Astrocyte (in vitro differentiated cells and primary cell): ENCODE results near the gene CYP4F8. TPM values are rescaled to one million over a fixed set of nuclear protein-coding genes. Genes with fewer than 3 reads are reported as not detected.
"Not testable (repeated sequence)": the region's sequence is repeated elsewhere in the genome, so short reads cannot be mapped to it uniquely, and the experiment has no call there.

Experiments
- DNase-seq: peaks from one replicate; pipeline ENCODE4 v3.0.0-alpha.2; 2010; ENCODE audit warnings: low read depth
- FAIRE-seq: peaks from 2 replicates; lab custom pipeline; 2011; peaks lifted over from hg19 to GRCh38; lab: Jason Lieb, UNC
- H2AFZ ChIP-seq: 2 replicates; pipeline ENCODE4 v1.6.0; 2012; ENCODE audit warnings: low read depth, low read length, inconsistent platforms
- H3K27ac ChIP-seq: 2 replicates; pipeline ENCODE4 v1.5.1; 2011; ENCODE audit warnings: low read depth, low read length, inconsistent platforms
- H3K27me3 ChIP-seq: 2 replicates; pipeline ENCODE4 v1.6.0; 2011; ENCODE audit warnings: low read length, inconsistent platforms; ENCODE audit not compliant: insufficient read depth
- H3K36me3 ChIP-seq: 2 replicates; pipeline ENCODE4 v1.5.1; 2011; ENCODE audit warnings: low read length, inconsistent platforms; ENCODE audit not compliant: insufficient read depth
- H3K4me1 ChIP-seq: 2 replicates; pipeline ENCODE4 v1.5.1; 2011; ENCODE audit warnings: low read length, inconsistent platforms; ENCODE audit not compliant: insufficient read depth
- H3K4me2 ChIP-seq: 2 replicates; pipeline ENCODE4 v1.6.0; 2012; ENCODE audit warnings: low read length, inconsistent platforms
- H3K4me3 ChIP-seq: 2 replicates; pipeline ENCODE4 v1.5.1; 2011; ENCODE audit warnings: low read depth, mild to moderate bottlenecking, low read length, inconsistent platforms; ENCODE audit not compliant: insufficient read depth
- H3K79me2 ChIP-seq: 2 replicates; pipeline ENCODE4 v1.6.0; 2012; ENCODE audit warnings: mild to moderate bottlenecking, low read length, inconsistent platforms; ENCODE audit not compliant: insufficient read depth
- H3K9ac ChIP-seq: 2 replicates; pipeline ENCODE4 v1.6.0; 2012; ENCODE audit warnings: mild to moderate bottlenecking, low read length, inconsistent platforms
- H3K9me3 ChIP-seq: 2 replicates; pipeline ENCODE4 v1.5.1; 2012; ENCODE audit warnings: low read depth, mild to moderate bottlenecking, low read length, inconsistent platforms; ENCODE audit not compliant: insufficient read depth
- H4K20me1 ChIP-seq: 2 replicates; pipeline ENCODE4 v1.6.0; 2012; ENCODE audit warnings: low read length, inconsistent platforms; ENCODE audit not compliant: insufficient read depth
- H3K27ac Mint-ChIP-seq: one replicate; pipeline ENCODE4 v1.8.0; 2021; ENCODE audit warnings: mild to moderate bottlenecking, mixed read lengths; ENCODE audit not compliant: unreplicated experiment
- H3K27me3 Mint-ChIP-seq: one replicate; pipeline ENCODE4 v1.8.0; 2021; ENCODE audit warnings: low read depth, mixed read lengths; ENCODE audit not compliant: unreplicated experiment
- H3K36me3 Mint-ChIP-seq: one replicate; pipeline ENCODE4 v1.8.0; 2021; ENCODE audit warnings: low read depth, mixed read lengths; ENCODE audit not compliant: unreplicated experiment
- H3K4me1 Mint-ChIP-seq: one replicate; pipeline ENCODE4 v1.8.0; 2021; ENCODE audit warnings: low read depth, mixed read lengths; ENCODE audit not compliant: unreplicated experiment
- H3K4me3 Mint-ChIP-seq: one replicate; pipeline ENCODE4 v1.8.0; 2021; ENCODE audit warnings: mild to moderate bottlenecking, moderate library complexity, mixed read lengths; ENCODE audit not compliant: unreplicated experiment
- H3K9me3 Mint-ChIP-seq: one replicate; pipeline ENCODE4 v1.8.0; 2021; ENCODE audit warnings: mild to moderate bottlenecking, mixed read lengths; ENCODE audit not compliant: unreplicated experiment
- CTCF ChIP-seq: IDR thresholded peaks from 2 replicates; pipeline ENCODE4 v1.5.1; 2011; ENCODE audit warnings: low read depth, mild to moderate bottlenecking, inconsistent platforms, low read length, moderate library complexity; ENCODE audit not compliant: insufficient read depth
- EZH2 ChIP-seq: IDR thresholded peaks from 2 replicates; pipeline ENCODE4 v1.6.1; 2012; ENCODE audit warnings: mild to moderate bottlenecking, low read length, inconsistent platforms; ENCODE audit not compliant: insufficient read depth
- total RNA-seq: library from RNA; stranded (reverse); gene quantifications from 2 replicates; pipeline ENCODE4 v1.2.1, GENCODE V29; 2021

CYP4F8 gene
- total RNA-seq, 1 donor from 2014 or later = not detected

- H4K20me1 ChIP-seq = no peaks in the 10 kb centered on the region
- H2AFZ ChIP-seq = no peak overlapping the region
- no peaks in the 10 kb centered on the region for H3K4me1 ChIP-seq
- no peaks in the 10 kb centered on the region for H3K36me3 Mint-ChIP-seq
- no peak overlapping the region for H3K4me2 ChIP-seq
- DNase-seq = no peak
- H3K27ac Mint-ChIP-seq = no peak overlapping the region
- no peaks in the 10 kb centered on the region for H3K27me3 Mint-ChIP-seq
- H3K9me3 Mint-ChIP-seq = peaks cover 20% of the 10 kb centered on the region
- peaks cover 5% of the 10 kb centered on the region for H3K9me3 ChIP-seq
- TF ChIP-seq EZH2 (no peak), CTCF (no peak)
- H3K27me3 ChIP-seq = no peaks in the 10 kb centered on the region
- no peaks in the 10 kb centered on the region for H3K79me2 ChIP-seq
- H3K36me3 ChIP-seq = no peaks in the 10 kb centered on the region
- H3K4me3 Mint-ChIP-seq = no peak overlapping the region
- no peak overlapping the region for H3K9ac ChIP-seq
- H3K4me3 ChIP-seq = no peak overlapping the region
- no peak overlapping the region for H3K27ac ChIP-seq
- FAIRE-seq = no peak
- no peaks in the 10 kb centered on the region for H3K4me1 Mint-ChIP-seq
Observed at GRCh38 chr19:15673176-15673654, 58.2 kb downstream of the CYP4F8 start.

- Histone ChIP-seq H3K4me2 (no peak overlapping the region), H3K79me2 (no peaks in the 10 kb centered on the region), H2AFZ (no peak overlapping the region), H3K9ac (no peak overlapping the region), H3K4me1 (no peaks in the 10 kb centered on the region), H3K36me3 (no peaks in the 10 kb centered on the region), H3K27me3 (no peaks in the 10 kb centered on the region), H3K4me3 (no peak overlapping the region), H4K20me1 (no peaks in the 10 kb centered on the region), H3K27ac (no peak overlapping the region), H3K9me3 (peaks cover 14% of the 10 kb centered on the region)
- Mint-ChIP-seq H3K36me3 (no peaks in the 10 kb centered on the region), H3K27me3 (no peaks in the 10 kb centered on the region), H3K4me3 (no peak overlapping the region), H3K4me1 (no peaks in the 10 kb centered on the region), H3K9me3 (peaks cover 25% of the 10 kb centered on the region), H3K27ac (no peak overlapping the region)
- FAIRE-seq = no peak
- DNase-seq = no peak
- no peak for TF ChIP-seq EZH2
- no peak for TF ChIP-seq CTCF
Observed at GRCh38 chr19:15675560-15675959, 60.5 kb downstream of the CYP4F8 start.

- Histone ChIP-seq H2AFZ (no peak overlapping the region), H3K4me1 (no peaks in the 10 kb centered on the region), H4K20me1 (no peaks in the 10 kb centered on the region), H3K9ac (no peak overlapping the region), H3K27me3 (no peaks in the 10 kb centered on the region), H3K36me3 (no peaks in the 10 kb centered on the region), H3K4me2 (no peak overlapping the region), H3K79me2 (no peaks in the 10 kb centered on the region), H3K9me3 (peaks cover 13% of the 10 kb centered on the region), H3K27ac (no peak overlapping the region), H3K4me3 (no peak overlapping the region)
- Mint-ChIP-seq H3K4me1 (no peaks in the 10 kb centered on the region), H3K9me3 (peaks cover 33% of the 10 kb centered on the region), H3K4me3 (no peak overlapping the region), H3K36me3 (no peaks in the 10 kb centered on the region), H3K27me3 (no peaks in the 10 kb centered on the region), H3K27ac (no peak overlapping the region)
- TF ChIP-seq CTCF (no peak), EZH2 (no peak)
- DNase-seq (no peak), FAIRE-seq (no peak)
Observed at GRCh38 chr19:15679089-15679488, 64.1 kb downstream of the CYP4F8 start.

- H3K9ac ChIP-seq, H3K4me1 Mint-ChIP-seq, H3K4me3 Mint-ChIP-seq, H3K27ac ChIP-seq, FAIRE-seq, H3K27ac Mint-ChIP-seq, DNase-seq, H3K79me2 ChIP-seq, H3K4me2 ChIP-seq, H3K27me3 Mint-ChIP-seq, H4K20me1 ChIP-seq, H3K4me3 ChIP-seq, H3K4me1 ChIP-seq, H3K36me3 Mint-ChIP-seq, H3K36me3 ChIP-seq, H2AFZ ChIP-seq, H3K27me3 ChIP-seq: not testable (repeated sequence)
- H3K9me3 ChIP-seq = peaks cover 13% of the 10 kb centered on the region
- peaks cover 34% of the 10 kb centered on the region for H3K9me3 Mint-ChIP-seq
Observed at GRCh38 chr19:15679865-15680264, 64.8 kb downstream of the CYP4F8 start.
